SU-DHL-6 (cell line): ENCODE results near the gene TIMM44.

Experiments
- EZH2phosphoT487 ChIP-seq: fragments of 200-600 bp; sonication (generic), shearing (Covaris generic); conservative IDR thresholded peaks from 2 replicates; pipeline ENCODE4 v1.6.1; 2018; ENCODE audit warnings: mild to moderate bottlenecking, antibody characterized with exemption, low read length, moderate library complexity, mixed read lengths
- TF ChIP-seq, protein P1 (sequence below): fragments of 200-600 bp; sonication (generic); IDR thresholded peaks from one replicate; pipeline ENCODE4 v1.5.1; 2017; ENCODE audit warnings: antibody characterized with exemption, mild to moderate bottlenecking, low read length, moderate library complexity; ENCODE audit not compliant: insufficient read depth, poor library complexity, severe bottlenecking

GRCh38 chr19:7921302-7921966, 22.0 kb downstream of the TIMM44 start:
- TF ChIP-seq, protein P1, sequence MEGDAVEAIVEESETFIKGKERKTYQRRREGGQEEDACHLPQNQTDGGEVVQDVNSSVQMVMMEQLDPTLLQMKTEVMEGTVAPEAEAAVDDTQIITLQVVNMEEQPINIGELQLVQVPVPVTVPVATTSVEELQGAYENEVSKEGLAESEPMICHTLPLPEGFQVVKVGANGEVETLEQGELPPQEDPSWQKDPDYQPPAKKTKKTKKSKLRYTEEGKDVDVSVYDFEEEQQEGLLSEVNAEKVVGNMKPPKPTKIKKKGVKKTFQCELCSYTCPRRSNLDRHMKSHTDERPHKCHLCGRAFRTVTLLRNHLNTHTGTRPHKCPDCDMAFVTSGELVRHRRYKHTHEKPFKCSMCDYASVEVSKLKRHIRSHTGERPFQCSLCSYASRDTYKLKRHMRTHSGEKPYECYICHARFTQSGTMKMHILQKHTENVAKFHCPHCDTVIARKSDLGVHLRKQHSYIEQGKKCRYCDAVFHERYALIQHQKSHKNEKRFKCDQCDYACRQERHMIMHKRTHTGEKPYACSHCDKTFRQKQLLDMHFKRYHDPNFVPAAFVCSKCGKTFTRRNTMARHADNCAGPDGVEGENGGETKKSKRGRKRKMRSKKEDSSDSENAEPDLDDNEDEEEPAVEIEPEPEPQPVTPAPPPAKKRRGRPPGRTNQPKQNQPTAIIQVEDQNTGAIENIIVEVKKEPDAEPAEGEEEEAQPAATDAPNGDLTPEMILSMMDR, result no peak
- TF ChIP-seq EZH2phosphoT487, result no peak
